DMS79 (cell line): Measurements from ENCODE around the gene TMEM143.
"Not testable (repeated sequence)": the region's sequence is repeated elsewhere in the genome, so short reads cannot be mapped to it uniquely, and the experiment has no call there.

Experiments
- DNase-seq: peaks from one replicate; lab custom pipeline; 2025; lab: John Stamatoyannopoulos, UW

TMEM143 gene

DNA sequence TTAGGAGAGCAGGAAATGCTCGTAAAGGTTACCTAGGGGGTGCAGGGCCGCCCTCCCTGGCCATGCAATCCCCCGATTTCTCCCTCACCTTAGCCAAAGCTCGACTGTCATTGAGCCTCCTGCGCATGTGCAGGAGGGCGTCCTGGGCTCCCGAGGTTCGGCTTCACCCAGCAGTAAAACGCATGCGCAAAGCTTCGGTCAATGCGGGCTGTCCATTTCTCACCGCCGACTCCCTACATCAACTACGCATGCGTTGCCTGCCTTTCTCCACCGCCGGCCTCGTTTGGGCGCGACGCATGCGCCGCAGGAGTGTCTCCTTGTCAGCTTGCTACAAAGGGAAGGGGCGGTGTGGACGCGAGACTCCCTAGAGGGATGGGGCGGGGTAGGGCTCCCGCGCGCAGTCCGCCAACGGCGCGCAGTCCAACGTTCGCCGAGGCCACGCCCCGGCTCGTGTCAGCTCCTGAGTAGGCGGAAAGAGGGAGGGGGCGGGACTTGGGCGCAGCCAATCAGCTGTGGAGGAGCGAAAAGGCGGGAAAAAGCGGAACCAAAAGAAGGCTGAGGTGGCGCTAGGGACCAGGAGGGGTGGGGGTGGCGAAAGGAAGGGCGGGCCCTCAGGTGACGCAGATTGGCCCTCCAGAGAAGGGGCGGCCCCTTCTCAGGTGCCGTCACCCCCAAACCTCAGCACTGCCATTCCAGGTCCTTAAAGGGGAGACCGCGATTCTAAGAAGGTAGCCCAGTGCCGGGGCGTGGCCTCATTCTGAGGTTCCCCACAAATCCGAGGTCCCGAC, at the start of gene TMEM143, which contains the start of gene SYNGR4:
Gene TMEM143 (minus strand): TSS at position 131 of the 788 bp plus-strand sequence. CDS start 20 bp downstream, at position 111.
Gene SYNGR4 (plus strand): TSS at position 558 of the 788 bp plus-strand sequence. CDS start 1,476 bp downstream, outside the sequence.
- peak; percentile 99 for DNase-seq

DNA sequence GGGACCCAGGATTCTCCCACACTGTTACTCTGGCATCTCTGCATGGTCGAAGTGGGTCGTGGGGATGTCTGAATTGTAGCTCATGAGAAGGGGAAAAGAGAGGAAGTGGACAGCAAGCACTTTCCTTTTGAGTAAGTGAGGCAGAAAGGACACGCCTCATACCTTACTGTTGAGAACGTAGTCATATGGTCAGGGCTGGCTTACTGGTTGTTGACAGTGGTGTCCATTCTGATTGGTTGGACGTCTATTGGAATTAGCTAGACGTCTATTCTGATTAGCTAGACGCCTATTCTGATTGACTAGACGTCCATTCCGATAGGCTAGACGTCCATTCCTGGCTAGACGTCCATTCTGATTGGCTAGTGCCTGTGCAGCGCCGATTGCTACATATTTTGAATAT, 42.1 kb upstream of the TMEM143 start:
- DNase-seq: no peak

DNA sequence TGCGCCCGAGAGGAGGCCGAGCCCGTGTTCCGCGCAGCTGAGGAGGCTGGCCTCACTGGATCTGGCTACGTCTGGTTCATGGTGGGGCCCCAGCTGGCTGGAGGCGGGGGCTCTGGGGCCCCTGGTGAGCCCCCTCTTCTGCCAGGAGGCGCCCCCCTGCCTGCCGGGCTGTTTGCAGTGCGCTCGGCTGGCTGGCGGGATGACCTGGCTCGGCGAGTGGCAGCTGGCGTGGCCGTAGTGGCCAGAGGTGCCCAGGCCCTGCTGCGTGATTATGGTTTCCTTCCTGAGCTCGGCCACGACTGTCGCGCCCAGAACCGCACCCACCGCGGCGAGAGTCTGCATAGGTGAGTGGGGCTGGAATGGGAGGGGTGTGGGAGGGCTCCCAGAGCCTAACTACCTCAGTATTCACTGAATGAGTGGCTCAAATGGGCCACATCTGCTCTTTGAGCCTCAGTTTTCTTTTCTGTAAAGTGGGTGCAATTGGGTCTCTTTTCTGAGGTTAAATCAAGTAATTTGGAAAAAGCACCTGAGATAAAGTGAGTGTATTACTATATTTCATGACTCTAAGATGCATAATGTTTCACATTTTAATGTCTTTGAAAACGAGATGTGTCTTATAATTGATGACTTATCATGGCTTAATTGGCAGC, 41.4 kb upstream of the TMEM143 start:
- DNase-seq: no peak

DNA sequence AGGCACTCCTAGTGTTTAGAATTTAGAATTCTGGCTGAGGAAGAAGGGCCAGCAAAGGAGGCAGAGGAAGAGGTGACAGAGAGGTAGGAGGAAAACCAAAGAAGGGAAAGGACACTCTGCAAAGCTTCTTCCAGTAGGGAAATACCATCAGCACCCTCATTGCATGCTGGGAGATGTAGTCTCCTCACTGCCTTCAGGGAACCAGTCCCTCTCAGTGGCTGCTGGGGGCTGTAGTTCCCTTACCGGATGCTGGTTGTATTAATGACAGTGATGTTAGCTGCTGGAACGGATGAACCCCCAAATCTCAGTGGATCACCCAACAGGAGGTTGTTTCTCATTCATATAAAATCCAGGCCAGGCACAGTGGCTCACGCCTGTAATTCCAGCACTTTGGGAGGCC, 39.9 kb upstream of the TMEM143 start:
- DNase-seq: no peak

DNA sequence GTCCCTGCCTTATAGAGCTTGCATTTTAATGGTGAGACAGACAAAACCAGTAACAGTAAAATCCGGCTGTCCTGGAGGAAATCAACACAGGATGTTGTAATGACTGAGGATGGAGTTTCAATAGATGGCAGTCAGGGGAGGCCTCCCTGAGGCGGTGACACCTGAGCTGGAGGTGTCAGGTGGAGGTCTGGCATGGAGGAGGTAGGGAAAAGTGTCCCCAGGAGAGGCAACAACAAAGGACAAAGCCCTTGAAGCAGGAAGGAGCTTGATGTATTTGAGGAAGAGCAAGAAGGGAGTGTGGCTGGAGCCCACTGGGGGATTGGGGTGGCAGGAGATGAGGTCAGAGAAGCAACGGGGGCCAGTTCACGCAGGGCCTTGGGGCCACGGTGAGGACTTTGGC, 37.5 kb upstream of the TMEM143 start:
- DNase-seq: no peak

DNA sequence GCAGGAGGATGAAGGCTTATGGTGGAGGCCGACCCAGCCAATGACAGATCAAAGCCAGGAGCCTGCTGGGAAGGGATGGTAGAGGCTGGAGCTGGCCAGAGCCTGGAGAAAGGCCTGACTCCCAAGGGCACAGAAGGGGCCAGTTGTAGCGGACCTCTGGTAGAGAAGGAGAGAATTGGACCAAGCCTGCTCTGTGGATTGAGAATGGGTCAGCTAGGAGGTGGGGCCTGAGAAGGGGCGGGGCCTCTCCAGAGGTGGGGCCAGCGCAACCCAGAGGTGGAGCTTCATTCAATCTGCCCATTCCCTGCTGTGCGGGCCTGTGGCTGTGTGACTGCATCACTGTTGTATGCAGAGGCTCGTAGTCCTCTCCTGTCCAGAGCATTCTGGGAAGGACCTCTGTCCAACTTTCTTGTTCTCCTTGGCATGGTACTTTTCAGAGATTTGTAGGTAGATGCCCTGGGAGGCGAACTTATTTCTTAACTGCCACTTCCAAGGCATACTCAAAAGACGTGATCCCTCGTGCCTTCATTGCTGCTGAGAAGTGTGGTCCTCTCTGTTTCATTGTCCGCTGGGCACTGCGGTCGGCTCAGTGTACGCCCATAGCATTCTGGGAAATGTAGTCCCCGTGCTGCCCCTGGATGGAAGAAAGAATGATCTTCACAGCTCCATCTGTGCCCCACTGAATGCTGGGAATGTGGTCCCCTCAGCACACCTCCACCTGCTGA, 36.4 kb upstream of the TMEM143 start:
- DNase-seq: no peak

DNA sequence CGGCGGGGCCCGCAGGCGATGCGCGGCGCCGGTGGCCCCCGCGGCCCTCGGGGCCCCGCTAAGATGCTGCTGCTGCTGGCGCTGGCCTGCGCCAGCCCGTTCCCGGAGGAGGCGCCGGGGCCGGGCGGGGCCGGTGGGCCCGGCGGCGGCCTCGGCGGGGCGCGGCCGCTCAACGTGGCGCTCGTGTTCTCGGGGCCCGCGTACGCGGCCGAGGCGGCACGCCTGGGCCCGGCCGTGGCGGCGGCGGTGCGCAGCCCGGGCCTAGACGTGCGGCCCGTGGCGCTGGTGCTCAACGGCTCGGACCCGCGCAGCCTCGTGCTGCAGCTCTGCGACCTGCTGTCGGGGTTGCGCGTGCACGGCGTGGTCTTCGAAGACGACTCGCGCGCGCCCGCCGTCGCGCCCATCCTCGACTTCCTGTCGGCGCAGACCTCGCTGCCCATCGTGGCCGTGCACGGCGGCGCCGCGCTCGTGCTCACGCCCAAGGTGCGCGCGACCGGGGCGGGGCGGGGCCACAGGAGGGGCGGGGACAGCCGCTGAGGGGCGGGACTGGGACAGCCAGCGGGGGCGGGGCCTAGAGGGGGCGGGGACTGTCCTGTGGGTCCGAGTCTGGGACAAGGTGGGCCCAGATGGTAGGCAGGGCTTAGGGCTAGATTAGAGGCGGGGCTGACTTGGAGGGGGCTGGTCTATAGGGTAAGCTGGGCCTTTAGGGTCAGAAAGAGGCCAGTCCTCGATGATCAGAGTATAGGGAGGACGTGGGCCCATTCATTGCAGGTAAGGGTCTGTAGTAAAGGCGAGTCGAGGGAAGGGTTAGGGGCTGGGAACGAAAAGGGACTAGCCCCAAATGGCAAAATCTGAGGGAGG, 34.9 kb upstream of the TMEM143 start:
- DNase-seq: peak; percentile 32

DNA sequence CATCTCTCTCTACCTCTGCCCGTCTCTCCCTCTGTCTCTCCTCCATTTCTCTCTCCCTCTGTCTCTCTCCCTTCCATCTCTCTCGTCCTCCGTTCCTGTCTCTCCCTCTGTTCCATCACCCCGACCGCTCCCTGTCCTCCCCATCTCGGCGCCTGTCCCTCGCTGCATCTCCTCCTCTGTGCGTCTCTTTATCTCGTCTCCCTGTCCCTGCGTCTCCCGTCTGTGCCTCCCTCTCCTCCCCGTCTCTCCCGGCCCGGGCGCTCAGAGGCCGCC, 34.3 kb upstream of the TMEM143 start:
- no peak for DNase-seq

DNA sequence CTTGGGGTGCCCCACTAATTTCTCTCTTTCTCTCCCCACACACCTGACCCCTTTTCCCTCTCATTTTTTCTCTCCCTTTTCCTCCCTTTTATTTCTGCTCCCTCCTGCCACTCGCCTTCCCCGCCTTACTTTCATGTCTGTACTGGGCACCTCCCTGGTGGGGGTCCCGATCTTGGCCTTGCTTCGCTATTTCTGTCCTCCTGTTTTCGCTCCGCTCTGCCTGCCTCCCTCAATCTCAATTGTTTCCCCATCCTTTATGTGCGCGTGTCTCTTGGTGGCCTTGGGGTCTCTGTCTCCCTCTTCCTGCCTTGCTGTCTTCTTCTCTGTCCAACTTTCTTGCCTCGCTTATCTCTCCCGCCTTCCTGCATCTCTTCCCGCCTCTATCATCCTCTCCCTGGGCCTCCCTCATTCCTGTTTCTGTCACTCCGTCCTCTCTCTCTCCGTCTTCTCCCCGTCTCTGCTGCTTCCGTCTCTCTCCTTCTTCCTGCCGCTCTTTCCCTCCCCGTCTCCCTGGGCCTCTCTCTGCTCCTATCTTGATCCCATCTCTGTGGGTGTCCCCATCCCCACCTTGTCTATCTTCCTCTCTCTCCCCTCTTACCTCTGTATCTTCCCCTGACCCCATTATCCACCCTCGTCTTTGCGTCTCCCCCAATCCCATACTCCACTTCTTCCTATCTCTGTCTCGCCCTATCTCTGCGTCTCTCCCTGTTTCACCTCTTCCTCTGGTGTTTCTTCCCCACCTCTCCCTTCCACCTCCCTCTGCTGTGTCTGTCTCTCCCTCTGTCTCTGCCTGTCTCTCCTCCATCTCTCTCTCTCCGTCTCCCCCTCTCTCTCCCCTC, 33.7 kb upstream of the TMEM143 start:
- no peak for DNase-seq

DNA sequence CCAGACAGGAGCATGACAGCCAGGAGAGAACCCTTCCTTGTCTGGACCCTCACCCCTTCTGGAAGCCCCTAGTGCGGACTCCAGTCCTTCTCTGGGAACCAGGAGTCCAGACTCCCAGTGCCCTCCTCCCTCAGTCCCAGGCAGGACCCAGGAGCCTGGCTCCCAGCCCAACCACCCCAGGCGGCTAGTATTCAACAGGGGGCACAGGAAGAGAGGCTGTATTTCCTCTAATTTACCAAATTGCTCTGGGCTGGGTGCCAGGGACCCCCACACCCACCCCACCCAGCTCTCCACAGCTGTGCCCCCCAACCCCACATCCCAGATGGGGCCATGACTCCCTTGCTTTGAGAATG, 33.1 kb upstream of the TMEM143 start:
- no peak for DNase-seq

DNA sequence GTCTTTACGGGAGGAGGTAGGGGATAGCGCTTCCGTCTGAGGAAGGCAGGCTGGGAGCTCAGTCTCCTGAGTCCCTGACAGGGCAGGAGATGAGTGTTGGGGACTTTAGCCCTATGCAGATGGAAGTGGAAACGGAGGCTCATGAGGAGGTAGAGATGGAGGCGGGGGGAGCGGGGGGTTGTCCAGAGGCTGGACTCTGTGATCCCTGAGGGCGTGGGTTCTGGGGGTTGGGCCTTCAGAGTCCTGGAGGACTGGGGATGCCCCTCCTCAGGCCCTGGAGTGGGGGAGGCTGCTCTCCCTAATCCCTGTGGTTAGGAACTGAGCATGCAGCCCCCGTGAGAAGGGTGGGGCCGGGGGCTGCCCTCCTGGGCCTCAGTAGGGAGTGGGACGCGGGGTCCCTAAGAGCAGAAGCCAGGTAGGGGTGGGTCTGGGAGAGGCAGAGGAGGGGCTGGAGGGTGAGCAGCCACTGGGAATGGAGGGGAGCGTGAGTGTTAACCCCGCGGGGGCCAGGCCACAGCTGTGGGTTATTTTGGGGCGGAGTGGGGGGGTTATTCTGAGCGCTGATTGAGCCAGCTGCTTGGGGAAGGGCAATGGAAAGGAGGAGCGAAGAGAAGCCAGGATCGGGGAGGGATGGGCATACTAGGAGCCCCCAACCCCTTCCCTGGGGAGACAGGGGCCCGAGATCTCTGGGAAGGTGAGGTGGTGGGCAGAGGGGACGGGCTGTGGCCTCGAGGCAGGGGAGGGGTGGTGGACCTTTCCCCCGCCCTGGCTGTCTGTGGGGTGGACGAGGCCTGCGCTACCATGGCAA, 32.5 kb upstream of the TMEM143 start:
- no peak for DNase-seq

DNA sequence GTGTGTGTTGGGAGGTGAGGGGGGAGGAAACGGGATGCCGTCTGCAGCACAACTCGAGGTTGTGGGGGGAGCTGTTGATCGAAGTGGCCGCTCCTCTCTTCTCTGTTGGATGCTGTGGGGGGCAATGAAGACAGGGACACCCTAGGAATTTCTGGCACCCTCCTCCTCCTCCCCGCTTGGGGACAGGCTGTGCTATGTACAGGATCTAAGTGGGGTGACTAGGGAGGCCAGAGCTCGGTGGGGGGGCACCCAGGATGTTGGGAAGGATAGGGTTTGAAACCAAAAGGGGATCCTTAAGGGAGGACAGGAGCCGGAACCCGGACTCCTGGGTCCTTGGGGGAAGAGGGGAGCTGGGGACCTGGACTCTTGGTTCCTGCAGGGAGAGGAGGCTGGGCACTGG, 31.8 kb upstream of the TMEM143 start:
- no peak for DNase-seq

DNA sequence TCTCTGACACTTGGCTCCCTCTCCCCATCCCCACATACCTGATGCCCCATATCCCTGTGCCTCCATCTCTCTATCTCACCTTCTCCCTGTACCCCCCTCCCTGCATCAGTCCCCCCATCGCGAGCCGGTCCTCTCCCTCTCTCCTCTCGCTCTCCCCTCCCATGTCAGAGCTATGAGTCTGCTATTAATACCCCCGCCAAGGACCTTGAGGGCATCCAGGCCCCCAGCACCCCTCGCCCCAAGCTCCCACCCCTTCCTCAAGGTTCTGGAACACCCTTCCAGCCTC, 31.4 kb upstream of the TMEM143 start:
- no peak for DNase-seq

DNA sequence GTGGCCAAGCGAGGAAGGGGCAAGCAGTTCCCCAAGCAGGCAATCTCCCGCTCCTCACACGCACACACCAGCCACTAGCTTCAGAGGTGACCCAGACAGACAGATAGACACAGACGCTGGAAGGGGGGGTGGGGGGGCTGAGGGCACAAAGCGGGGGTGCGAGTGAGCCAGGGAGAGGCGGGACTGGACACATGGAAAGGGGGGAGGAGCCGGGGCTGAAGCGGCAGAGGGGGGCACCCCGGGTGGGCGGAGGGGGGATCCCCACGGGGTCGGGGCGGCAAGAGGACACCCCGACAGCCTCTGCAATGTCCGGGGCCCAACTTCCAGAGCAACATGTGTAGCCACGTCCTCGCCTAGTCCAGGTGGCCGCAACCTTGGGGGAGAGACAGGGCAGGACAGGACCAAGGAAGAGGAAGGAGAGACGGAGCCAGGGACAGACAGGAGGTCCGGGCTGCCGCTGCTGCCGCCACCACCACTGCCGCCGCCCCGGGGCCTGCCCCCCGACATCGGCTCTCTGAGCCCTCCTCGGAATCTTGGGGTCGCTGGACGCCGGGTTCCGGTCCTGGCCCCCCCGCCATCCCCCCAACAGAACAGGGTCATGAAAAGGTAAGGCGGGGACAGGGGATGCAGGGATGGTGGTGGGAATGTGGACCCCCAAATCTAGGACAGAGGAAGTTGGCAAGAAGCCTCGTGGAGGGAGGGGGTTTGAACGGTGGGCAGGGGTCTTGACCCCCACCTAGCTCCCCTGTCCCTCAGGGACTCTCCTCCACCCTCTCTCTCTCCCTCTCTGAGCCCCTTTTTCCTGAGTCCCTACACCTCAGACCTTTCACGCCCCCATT, 30.8 kb upstream of the TMEM143 start:
- DNase-seq: no peak

DNA sequence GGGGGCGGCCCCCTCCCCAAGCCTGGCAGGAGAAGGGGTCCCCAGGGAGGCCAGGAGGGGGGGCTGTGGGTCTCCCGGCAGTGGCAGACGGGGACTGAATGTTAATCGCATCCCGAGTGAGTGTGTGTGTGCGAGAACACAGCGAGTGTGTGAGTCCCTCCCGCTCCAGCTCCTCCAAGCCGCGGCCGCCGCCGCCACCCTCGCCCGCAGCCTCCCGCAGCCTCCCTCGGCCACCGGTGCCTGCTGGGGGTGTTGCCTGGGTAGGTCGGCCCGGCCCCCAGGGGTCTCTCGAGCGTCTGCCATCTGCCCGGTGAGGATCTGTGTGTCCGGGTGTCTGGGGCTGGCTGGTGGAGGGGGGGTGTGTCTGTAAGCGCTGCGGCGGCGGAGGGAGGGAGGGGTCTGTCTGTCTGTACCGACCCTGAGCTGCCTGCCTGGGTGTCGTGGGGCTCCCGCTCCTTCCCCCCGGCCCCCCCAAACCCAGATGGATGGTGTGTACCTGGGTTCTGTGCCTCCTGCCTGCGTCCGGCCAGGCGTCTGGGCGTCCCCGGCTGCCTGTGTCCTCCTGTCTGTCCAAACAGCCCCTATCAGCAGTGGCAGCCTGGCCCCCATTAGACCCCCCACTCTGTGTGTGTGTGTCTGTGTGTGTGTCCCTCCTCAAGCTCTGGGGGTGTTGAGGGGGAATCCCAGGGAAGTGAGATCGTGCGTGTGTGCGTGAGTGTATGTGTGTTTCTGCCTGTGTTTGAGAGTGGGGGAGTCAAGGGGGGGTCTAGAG, 30.0 kb upstream of the TMEM143 start, which contains the start of gene GRIN2D:
Gene GRIN2D (plus strand): TSS at position 110 of the 772 bp plus-strand sequence. CDS start 4,725 bp downstream, outside the sequence.
- DNase-seq: peak; percentile 15

DNA sequence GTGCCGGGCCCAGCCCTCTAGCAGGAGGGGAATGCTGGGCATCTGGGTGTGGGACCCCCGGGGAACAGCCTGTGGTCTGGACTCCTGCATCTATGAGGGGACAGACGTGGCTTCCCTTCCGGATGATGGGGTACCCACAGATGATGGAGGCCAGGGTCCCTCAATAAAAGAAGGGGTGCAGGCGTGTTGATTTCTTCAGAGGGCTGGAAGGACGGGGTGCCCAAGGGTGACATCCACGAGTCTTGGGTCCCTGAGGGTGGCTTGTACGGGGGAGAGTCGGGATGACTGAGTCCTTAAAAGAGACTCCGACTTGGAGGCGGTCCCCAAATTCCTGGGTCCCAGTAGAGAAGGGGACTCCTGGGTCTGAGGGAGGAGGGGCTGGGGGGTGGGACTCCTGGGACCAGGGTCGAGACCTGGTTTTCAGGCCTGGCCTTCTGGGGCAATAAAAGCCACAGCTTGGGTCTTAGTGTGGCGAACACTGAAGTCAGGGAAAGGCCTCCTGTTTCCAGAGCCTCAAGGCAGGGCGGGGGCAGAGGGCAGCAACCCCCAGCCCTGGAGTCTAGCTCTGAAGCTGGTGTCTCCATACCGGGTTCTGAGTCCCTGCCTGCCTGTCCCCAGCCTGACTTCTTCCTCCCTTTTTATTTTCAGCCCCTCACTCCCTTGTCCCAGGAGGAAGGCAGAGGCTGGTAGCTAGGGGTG, 29.3 kb upstream of the TMEM143 start:
- no peak for DNase-seq

DNA sequence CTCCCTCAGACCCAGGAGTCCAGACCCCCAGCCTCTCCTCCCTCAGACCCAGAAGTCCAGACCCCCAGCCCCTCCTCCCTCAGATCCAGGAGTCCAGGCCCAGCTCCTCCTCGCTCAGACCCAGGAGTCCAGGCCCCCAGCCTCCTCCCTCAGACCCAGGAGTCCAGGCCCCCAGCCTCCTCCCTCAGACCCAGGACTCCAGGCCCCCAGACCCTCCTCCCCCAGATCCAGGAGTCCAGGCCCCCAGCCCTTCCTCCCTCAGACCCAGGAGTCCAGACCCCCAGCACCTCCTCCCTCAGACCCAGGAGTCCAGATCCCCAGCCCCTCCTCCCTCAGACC, 28.2 kb upstream of the TMEM143 start:
- not testable (repeated sequence) for DNase-seq
